Loucy (cell line): ENCODE results near the gene TTBK1.

Experiments used
- H2AFZ ChIP-seq: fragments of 200-600 bp; sonication (generic); 2 replicates; pipeline ENCODE4 v1.6.0; 2016; ENCODE audit warnings: antibody characterized with exemption, mild to moderate bottlenecking, low read length, moderate library complexity
- H3F3A ChIP-seq: fragments of 200-600 bp; 2 replicates; pipeline ENCODE4 v1.6.0; 2016; ENCODE audit warnings: antibody characterized with exemption, low read depth, mild to moderate bottlenecking
- H3K27me3 ChIP-seq: fragments of 200-600 bp; sonication (generic); 2 replicates; pipeline ENCODE4 v1.6.1; 2014; ENCODE audit warnings: low read length, mild to moderate bottlenecking; ENCODE audit not compliant: insufficient read depth, poor library complexity, severe bottlenecking
- H3K36me3 ChIP-seq: fragments of 200-600 bp; sonication (generic); 2 replicates; pipeline ENCODE4 v1.6.1; 2016; ENCODE audit warnings: low read length; ENCODE audit not compliant: insufficient read depth
- H3K4me1 ChIP-seq: fragments of 200-600 bp; sonication (generic); 2 replicates; pipeline ENCODE4 v1.5.1; 2014; ENCODE audit warnings: low read length, mild to moderate bottlenecking; ENCODE audit not compliant: insufficient read depth, poor library complexity, severe bottlenecking
- H3K4me2 ChIP-seq: fragments of 200-600 bp; sonication (generic); 2 replicates; pipeline ENCODE4 v1.6.0; 2014; ENCODE audit warnings: antibody characterized with exemption, low read length, low read depth, mild to moderate bottlenecking; ENCODE audit not compliant: poor library complexity, severe bottlenecking
- H3K4me3 ChIP-seq: fragments of 200-600 bp; sonication (generic); 2 replicates; pipeline ENCODE4 v1.5.1; 2014; ENCODE audit warnings: low read length, mild to moderate bottlenecking, mixed read lengths; ENCODE audit not compliant: poor library complexity, severe bottlenecking
- H3K79me2 ChIP-seq: fragments of 200-600 bp; sonication (generic); 2 replicates; pipeline ENCODE4 v1.6.1; 2014; ENCODE audit warnings: low read length; ENCODE audit not compliant: insufficient read depth
- H3K9ac ChIP-seq: fragments of 200-600 bp; sonication (generic); 2 replicates; pipeline ENCODE4 v1.6.0; 2014; ENCODE audit warnings: mild to moderate bottlenecking, low read depth, low read length, moderate library complexity; ENCODE audit not compliant: poor library complexity, severe bottlenecking
- H3K9me2 ChIP-seq: fragments of 200-600 bp; sonication (generic); replicated peaks from 2 replicates; pipeline ENCODE4 v1.6.1; 2016; ENCODE audit warnings: low read depth, low read length, mixed read lengths
- H3K9me3 ChIP-seq: fragments of 200-600 bp; sonication (generic); 2 replicates; pipeline ENCODE4 v1.6.1; 2014; ENCODE audit warnings: mild to moderate bottlenecking, antibody characterized with exemption, low read length, low read depth; ENCODE audit not compliant: insufficient read depth
- H4K20me1 ChIP-seq: fragments of 200-600 bp; sonication (generic); 2 replicates; pipeline ENCODE4 v1.6.0; 2014; ENCODE audit warnings: antibody characterized with exemption, low read length, mild to moderate bottlenecking; ENCODE audit not compliant: insufficient read depth, poor library complexity, severe bottlenecking
- CTCF ChIP-seq: fragments of 200-600 bp; sonication (generic); conservative IDR thresholded peaks from 2 replicates; pipeline ENCODE4 v1.5.1; 2014; ENCODE audit warnings: mild to moderate bottlenecking, antibody characterized with exemption, low read length
- EZH2phosphoT487 ChIP-seq: fragments of 200-600 bp; IDR thresholded peaks from 2 replicates; pipeline ENCODE4 v1.6.1; 2018; ENCODE audit warnings: antibody characterized with exemption, mild to moderate bottlenecking, moderate library complexity, borderline replicate concordance

The TTBK1 gene

GRCh38 chr6:43199912-43200311, 43.4 kb upstream of the TTBK1 start:
- Histone ChIP-seq H3K9me3 (no peaks in the 10 kb centered on the region), H2AFZ (no peak overlapping the region), H3K4me1 (no peaks in the 10 kb centered on the region), H3K27me3 (no peaks in the 10 kb centered on the region), H3K79me2 (no peaks in the 10 kb centered on the region), H4K20me1 (no peaks in the 10 kb centered on the region), H3K4me2 (no peak overlapping the region), H3F3A (no peaks in the 10 kb centered on the region), H3K9me2 (no peaks in the 10 kb centered on the region), H3K9ac (no peak overlapping the region), H3K4me3 (no peak overlapping the region), H3K36me3 (peaks cover 7% of the 10 kb centered on the region; the same call in 1 of the 2 replicates)
- no peak for TF ChIP-seq CTCF
- TF ChIP-seq EZH2phosphoT487, result no peak

- Histone ChIP-seq H3F3A (no peaks in the 10 kb centered on the region), H4K20me1 (no peaks in the 10 kb centered on the region), H3K4me2 (no peak overlapping the region), H3K36me3 (peaks cover 7% of the 10 kb centered on the region; the same call in 1 of the 2 replicates), H3K4me3 (no peak overlapping the region), H3K9me3 (no peaks in the 10 kb centered on the region), H3K9ac (no peak overlapping the region), H3K4me1 (no peaks in the 10 kb centered on the region), H3K9me2 (no peaks in the 10 kb centered on the region), H2AFZ (no peak overlapping the region), H3K79me2 (no peaks in the 10 kb centered on the region), H3K27me3 (no peaks in the 10 kb centered on the region)
- no peak for TF ChIP-seq EZH2phosphoT487
- no peak for TF ChIP-seq CTCF
Measured at GRCh38 chr6:43200541-43200940, 42.7 kb upstream of the TTBK1 start.

- Histone ChIP-seq H3K79me2 (no peaks in the 10 kb centered on the region), H3K9me3 (no peaks in the 10 kb centered on the region), H3F3A (no peaks in the 10 kb centered on the region), H3K4me1 (no peaks in the 10 kb centered on the region), H3K27me3 (no peaks in the 10 kb centered on the region), H3K9ac (no peak overlapping the region), H3K4me3 (no peak overlapping the region), H3K9me2 (no peaks in the 10 kb centered on the region), H2AFZ (no peak overlapping the region), H3K4me2 (no peak overlapping the region), H4K20me1 (no peaks in the 10 kb centered on the region), H3K36me3 (peaks cover 3% of the 10 kb centered on the region; the same call in 1 of the 2 replicates)
- TF ChIP-seq CTCF, result no peak
- no peak for TF ChIP-seq EZH2phosphoT487
Measured at GRCh38 chr6:43202451-43202850, 40.8 kb upstream of the TTBK1 start.
